GM06990 (cell line): Measurements from ENCODE around the gene ACTR2.

Experiments
- DNase-seq: peaks from one replicate; pipeline ENCODE4 v3.0.0-alpha.2; 2011; ENCODE audit not compliant: insufficient read length; ENCODE audit errors: extremely low read depth
- H3K27me3 ChIP-seq: replicated peaks from 2 replicates; pipeline ENCODE4 v1.6.0; 2011; ENCODE audit warnings: low read length; ENCODE audit not compliant: control insufficient read depth, insufficient read depth
- H3K36me3 ChIP-seq: 2 replicates; pipeline ENCODE4 v1.5.1; 2011; ENCODE audit warnings: low read length; ENCODE audit not compliant: control insufficient read depth, insufficient read depth
- H3K4me3 ChIP-seq: replicated peaks from 2 replicates; pipeline ENCODE4 v1.5.1; 2011; ENCODE audit warnings: low read depth, mild to moderate bottlenecking, control low read depth, low read length
- CTCF ChIP-seq: IDR thresholded peaks from 2 replicates; pipeline ENCODE4 v1.5.1; 2011; ENCODE audit warnings: low read length, control low read depth, mild to moderate bottlenecking, inconsistent platforms; ENCODE audit not compliant: insufficient read depth, poor library complexity, severe bottlenecking

ACTR2 gene

GRCh38 chr2:65204461-65205210 lies 23.0 kb upstream of the ACTR2 start:
- H3K27me3 ChIP-seq = no peaks in the 10 kb centered on the region
- no peaks in the 10 kb centered on the region for H3K36me3 ChIP-seq
- H3K4me3 ChIP-seq = no peak overlapping the region
- DNase-seq = no peak
- no peak for TF ChIP-seq CTCF

GRCh38 chr2:65212115-65212514 lies 15.5 kb upstream of the ACTR2 start:
- TF ChIP-seq CTCF = no peak

GRCh38 chr2:65212619-65213018 lies 15.0 kb upstream of the ACTR2 start:
- TF ChIP-seq CTCF = no peak
- no peak for DNase-seq
- H3K36me3 ChIP-seq = no peaks in the 10 kb centered on the region; the same call in 1 of the 2 replicates
- no peaks in the 10 kb centered on the region for H3K27me3 ChIP-seq
- no peak overlapping the region for H3K4me3 ChIP-seq

More at GRCh38 chr2:65212115-65212514, 15.5 kb upstream of the ACTR2 start:
- Histone ChIP-seq H3K4me3 (no peak overlapping the region), H3K27me3 (no peaks in the 10 kb centered on the region), H3K36me3 (no peaks in the 10 kb centered on the region; the same call in 1 of the 2 replicates)
- no peak for DNase-seq

GRCh38 chr2:65213035-65213434 lies 14.6 kb upstream of the ACTR2 start:
- Histone ChIP-seq H3K4me3 (no peak overlapping the region), H3K27me3 (no peaks in the 10 kb centered on the region), H3K36me3 (no peaks in the 10 kb centered on the region; the same call in 1 of the 2 replicates)
- TF ChIP-seq CTCF = no peak
- DNase-seq = no peak

GRCh38 chr2:65214361-65214760 lies 13.3 kb upstream of the ACTR2 start:
- TF ChIP-seq CTCF = no peak
- no peak for DNase-seq
- Histone ChIP-seq H3K36me3 (no peaks in the 10 kb centered on the region; the same call in 1 of the 2 replicates), H3K27me3 (no peaks in the 10 kb centered on the region), H3K4me3 (no peak overlapping the region)
